GM19463 (cell line): ENCODE measurements around the gene CITED2.
A peak's percentile ranks its signal among the peaks of the same experiment; 100 is the strongest.

Experiments used
- ATAC-seq: cut with Tn5 transposase; IDR thresholded peaks from one replicate; pipeline ENCODE4 v1.9.1; 2021; ENCODE audit warnings: mild to moderate bottlenecking, moderate library complexity; ENCODE audit not compliant: unreplicated experiment

CITED2 gene

DNA sequence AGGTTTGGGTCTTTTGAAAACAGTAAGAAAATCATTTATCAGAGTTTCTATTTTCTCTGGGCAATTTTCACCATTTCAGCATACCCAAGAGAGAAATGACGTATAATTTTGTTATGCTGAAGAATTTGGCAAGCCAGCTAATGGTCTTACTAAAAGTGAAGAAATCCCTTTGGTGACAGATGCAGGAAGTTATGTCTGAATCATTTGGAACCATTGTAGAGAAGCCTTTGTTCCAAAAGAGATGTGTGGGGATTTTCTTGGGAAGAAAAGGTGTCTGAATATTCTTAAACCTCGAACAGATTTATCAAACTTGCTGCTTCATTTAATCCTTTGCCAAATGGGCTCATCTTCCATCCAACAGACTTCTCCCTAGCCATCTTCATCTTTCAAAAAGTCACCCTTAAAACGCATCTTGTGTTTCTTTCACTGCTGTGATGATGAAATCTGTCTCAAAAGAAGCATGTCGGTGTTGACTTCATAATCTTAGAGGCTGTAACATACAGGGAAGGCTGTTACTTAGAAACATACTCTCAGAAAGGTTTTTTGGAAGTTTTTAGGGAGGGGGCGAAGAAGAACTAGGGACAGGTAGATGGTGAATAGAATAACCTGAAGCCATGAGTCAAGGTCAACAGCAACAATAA is 39.5 kb downstream of the CITED2 start:
- ATAC-seq = no peak

DNA sequence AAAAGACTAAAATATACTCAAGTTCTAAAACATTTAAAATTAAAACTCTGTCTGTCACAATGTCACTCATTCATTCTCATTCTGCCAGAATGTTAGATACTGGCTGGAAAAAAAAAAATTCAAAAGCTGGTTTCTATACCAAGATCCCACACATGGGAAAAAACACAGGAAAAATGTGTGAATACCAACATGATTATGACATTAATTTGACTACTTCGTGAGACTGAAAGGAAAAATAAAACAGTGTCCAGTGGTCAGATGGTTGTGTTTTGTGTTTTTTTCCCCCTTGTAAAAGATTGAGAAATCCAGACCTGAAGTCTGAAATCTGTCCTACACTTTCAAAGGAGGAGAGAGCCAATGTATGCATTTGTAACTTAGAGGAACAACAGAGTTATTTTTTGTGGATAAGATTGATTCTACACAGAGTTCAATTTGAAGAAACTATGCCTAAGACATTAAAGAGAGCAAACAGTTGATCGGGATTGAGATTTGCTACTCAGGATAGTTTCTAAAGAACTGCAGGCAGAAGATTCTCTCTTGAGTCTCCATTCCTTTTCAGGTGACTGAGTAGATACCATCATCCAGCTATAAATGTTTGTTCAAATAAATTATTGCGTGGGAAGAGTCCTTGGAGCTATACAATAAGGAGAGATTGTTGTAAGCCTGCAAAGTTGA is 43.5 kb downstream of the CITED2 start:
- ATAC-seq = no peak

DNA sequence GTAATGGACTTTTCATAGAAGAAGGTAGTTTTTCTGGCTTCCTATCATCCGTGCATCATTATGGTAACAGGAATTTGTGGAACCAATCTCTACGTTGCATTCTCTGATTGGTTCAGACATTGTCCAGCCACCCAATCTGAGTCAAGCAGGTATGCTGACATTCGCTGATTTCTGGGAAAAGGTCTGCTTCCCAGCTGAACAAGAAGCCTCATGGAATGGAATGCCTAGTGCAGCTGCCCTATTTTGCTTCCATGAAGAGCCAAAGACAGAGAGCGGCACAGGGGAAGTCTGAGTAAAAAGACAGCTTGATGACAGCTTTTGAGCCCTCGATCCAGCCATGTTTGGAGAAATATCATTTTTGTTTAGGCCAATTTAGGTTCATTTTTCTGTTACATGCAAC is 44.1 kb downstream of the CITED2 start:
- ATAC-seq = no peak

DNA sequence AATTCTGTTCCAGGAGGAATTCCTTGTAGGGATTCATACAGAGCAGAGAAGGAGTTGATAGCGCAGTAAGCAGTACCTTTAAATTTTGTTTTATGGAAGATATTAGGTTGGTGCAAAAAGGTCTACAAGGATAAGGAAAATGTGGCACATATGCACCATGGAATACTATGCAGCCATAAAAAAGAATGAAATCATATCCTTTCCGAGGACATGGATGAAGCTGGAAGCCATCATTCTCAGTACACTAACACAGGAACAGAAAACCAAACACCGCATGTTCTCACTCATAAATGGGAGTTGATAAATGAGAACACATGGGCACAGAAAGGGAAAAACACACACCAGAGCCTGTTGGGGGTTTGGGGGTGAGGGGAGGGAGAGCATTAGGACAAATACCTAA is 45.2 kb downstream of the CITED2 start:
- no peak for ATAC-seq

DNA sequence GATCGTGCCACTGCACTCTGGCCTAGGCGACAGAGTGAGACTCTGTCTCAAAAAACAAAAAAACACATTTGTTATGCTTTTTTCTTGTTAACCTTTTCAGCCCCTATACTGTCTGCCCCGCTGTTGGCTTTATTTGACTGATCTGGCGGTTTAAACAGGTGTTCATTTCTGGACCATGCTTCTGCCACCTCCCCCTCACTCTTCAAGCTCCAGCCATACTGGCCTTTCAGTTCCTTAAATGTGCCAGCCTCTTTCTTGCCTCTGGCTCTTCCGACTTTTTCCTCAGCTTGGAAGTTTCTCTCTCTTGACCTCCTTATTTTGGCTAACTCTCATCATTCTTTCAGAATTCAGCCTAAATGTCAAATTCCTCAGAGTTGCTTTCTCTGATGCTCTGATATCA is 47.4 kb downstream of the CITED2 start:
- ATAC-seq = peak; percentile 68

DNA sequence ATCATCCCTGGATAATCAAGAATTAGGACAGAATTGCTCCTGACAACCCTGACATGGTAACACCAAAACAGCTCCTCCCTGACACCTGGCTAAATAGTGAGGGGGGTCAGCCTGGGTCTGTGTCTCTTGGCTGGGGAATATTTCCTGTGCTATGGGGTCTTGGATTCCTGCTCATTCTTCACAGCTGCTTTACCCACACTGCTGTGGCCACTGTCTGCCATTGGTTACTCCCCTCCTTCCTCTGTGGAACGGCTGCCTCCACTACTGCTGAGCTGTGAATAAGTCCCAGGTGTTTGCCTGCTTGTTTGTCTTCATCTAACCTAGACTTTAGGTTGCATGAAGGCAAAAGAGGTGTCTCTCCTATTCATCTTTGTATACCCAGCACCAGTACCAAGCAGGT is 48.8 kb downstream of the CITED2 start:
- ATAC-seq = no peak

DNA sequence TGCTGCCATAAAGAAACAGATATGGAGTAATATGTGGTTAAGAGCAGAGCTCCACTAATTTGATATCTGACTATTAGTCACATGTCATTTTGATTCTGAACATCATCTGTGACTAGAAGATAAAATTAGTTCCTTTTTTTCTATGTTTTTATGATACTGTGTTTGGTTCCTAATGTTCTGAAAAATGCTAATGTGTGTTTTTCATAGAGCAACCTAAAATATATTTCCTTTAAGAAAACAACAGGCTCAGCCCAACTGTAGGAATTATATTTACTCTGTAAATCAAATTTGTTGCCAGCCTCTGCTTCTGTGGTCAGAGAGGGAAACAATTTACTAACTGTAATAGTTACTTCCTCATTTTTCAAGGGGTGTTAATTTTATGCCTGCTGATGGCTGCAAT is 49.3 kb downstream of the CITED2 start:
- peak; percentile 32 for ATAC-seq

DNA sequence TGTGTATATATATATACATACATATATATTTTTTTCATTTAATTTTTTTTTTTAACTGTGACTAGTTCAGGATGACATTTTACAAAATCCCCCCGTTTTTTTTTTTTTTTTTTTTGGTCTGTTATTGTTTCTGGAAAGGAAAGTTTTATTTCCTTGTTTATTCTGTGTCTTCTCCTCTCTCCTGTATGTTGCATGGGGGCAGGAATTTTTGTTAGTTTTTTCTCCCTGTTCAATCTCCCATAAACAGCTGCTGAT is 50.2 kb downstream of the CITED2 start:
- no peak for ATAC-seq

DNA sequence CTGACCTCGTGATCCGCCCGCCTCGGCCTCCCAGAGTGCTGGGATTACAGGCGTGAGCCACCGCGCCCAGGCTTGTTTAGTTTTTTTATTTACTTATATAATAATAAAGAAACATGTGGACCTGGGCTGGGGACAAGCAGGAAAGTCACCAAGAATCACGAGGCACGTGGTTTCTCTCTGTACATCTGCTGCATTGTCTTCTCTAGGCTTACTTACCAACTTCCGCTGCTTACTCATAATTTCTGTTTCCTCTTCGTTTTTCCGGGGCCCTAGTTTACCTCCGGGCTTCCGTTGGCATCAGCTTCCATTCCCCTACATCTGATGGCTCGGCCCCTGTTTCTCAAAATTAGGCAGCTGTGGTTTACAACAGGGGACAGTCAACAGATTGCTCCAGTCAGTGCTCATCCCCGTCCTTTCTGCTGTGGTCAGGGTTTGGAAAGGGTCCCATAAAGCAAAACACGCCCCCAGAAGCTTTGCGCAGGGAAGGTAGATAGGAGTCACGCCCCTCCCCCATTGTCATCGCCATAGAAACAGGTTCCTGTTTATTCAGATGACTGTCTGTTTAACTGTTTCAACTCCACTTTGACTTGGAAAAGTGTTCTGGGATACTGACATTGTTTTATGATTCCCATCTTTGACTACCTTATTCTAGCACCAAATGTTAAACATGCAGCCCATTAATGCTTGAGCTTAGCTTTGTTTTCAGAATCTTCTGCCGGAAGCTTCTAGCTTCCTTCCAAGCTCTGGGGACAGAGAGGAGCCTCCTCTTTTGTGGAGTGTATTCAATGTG is 50.7 kb downstream of the CITED2 start:
- ATAC-seq = no peak
